GM23338 (cell line): Measurements from ENCODE around the gene TRAF2.

Source experiments
- EZH2 ChIP-seq: fragments of 200-600 bp; sonication (generic); IDR thresholded peaks from one replicate; pipeline ENCODE4 v1.8.0; 2017; ENCODE audit warnings: antibody characterized with exemption, mild to moderate bottlenecking, low read depth; ENCODE audit not compliant: unreplicated experiment
- POLR2AphosphoS5 ChIP-seq: IDR thresholded peaks from 2 replicates; pipeline ENCODE4 v1.6.1; 2016; ENCODE audit warnings: antibody characterized with exemption, low read depth
- ZNF114 ChIP-seq: fragments of 250-450 bp; sonication (Bioruptor Pico); IDR thresholded peaks from 2 replicates; pipeline ENCODE4 v1.5.0; 2020; ENCODE audit warnings: mild to moderate bottlenecking, moderate library complexity
- TF ChIP-seq, protein P1 (sequence below), 2 experiments: fragments of 200-600 bp in 1 of 2; sonication (generic) in 1 of 2; conservative IDR thresholded peaks; 2 replicates each; pipeline versions ENCODE4 v1.5.1 to v1.6.1; 2016 to 2017; ENCODE audit warnings: antibody characterized with exemption in 2 of 2, low read depth in 2 of 2, mild to moderate bottlenecking in 2 of 2, moderate library complexity in 1 of 2
- TF ChIP-seq, protein P2 (sequence below): IDR thresholded peaks from one replicate; pipeline ENCODE4 v1.6.1; 2018; ENCODE audit warnings: antibody characterized with exemption; ENCODE audit not compliant: unreplicated experiment

DNA sequence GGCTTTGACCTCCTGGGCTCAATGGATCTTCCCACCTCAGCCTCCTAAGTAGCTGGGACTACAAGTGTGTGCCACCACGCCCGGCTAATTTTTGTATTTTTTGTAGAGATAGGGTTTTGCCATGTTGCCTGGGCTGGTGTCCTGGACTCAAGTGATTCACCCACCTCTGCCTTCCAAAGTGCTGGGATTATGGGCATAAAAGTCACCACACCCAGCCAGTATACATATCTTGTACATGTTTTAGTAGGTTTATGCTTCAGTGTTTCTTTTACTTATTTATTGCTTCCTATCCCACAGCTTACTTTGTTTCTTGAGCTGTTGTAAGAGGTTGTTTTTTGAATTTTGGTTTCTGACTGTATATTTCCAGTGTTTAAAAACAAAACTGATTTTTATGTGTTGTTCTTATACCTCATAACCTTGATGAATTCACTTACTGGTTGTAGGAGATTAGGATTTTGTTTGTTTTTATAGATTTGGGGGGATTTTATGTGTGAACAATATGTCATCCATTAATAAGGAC lies 45.4 kb downstream of the TRAF2 start:
- TF ChIP-seq, protein P1, sequence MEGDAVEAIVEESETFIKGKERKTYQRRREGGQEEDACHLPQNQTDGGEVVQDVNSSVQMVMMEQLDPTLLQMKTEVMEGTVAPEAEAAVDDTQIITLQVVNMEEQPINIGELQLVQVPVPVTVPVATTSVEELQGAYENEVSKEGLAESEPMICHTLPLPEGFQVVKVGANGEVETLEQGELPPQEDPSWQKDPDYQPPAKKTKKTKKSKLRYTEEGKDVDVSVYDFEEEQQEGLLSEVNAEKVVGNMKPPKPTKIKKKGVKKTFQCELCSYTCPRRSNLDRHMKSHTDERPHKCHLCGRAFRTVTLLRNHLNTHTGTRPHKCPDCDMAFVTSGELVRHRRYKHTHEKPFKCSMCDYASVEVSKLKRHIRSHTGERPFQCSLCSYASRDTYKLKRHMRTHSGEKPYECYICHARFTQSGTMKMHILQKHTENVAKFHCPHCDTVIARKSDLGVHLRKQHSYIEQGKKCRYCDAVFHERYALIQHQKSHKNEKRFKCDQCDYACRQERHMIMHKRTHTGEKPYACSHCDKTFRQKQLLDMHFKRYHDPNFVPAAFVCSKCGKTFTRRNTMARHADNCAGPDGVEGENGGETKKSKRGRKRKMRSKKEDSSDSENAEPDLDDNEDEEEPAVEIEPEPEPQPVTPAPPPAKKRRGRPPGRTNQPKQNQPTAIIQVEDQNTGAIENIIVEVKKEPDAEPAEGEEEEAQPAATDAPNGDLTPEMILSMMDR (conservative IDR thresholded peaks at IDR 0.05; ENCODE audit: low read depth in 2 of 2), result no peak
- TF ChIP-seq EZH2, result no peak
- no peak for TF ChIP-seq POLR2AphosphoS5
- TF ChIP-seq ZNF114 (CRISPR knock-in tag), result no peak
- TF ChIP-seq, protein P2, sequence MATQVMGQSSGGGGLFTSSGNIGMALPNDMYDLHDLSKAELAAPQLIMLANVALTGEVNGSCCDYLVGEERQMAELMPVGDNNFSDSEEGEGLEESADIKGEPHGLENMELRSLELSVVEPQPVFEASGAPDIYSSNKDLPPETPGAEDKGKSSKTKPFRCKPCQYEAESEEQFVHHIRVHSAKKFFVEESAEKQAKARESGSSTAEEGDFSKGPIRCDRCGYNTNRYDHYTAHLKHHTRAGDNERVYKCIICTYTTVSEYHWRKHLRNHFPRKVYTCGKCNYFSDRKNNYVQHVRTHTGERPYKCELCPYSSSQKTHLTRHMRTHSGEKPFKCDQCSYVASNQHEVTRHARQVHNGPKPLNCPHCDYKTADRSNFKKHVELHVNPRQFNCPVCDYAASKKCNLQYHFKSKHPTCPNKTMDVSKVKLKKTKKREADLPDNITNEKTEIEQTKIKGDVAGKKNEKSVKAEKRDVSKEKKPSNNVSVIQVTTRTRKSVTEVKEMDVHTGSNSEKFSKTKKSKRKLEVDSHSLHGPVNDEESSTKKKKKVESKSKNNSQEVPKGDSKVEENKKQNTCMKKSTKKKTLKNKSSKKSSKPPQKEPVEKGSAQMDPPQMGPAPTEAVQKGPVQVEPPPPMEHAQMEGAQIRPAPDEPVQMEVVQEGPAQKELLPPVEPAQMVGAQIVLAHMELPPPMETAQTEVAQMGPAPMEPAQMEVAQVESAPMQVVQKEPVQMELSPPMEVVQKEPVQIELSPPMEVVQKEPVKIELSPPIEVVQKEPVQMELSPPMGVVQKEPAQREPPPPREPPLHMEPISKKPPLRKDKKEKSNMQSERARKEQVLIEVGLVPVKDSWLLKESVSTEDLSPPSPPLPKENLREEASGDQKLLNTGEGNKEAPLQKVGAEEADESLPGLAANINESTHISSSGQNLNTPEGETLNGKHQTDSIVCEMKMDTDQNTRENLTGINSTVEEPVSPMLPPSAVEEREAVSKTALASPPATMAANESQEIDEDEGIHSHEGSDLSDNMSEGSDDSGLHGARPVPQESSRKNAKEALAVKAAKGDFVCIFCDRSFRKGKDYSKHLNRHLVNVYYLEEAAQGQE, result no peak
